Limb (tissue), 2 donors: ENCODE results near the gene LPCAT2.
A peak's percentile ranks its signal among the peaks of the same experiment; 100 is the strongest.

ENCODE experiments used
- DNase-seq, 2 donors: peaks; one replicate each; pipeline ENCODE4 v3.0.0-alpha.2; 2016; ENCODE audit errors: extremely low spot score in 2 of 2

Gene LPCAT2

GRCh38 chr16:55501549-55502322 lies 7.1 kb upstream of the LPCAT2 start:
- peak in 1 of 2 donors; percentile 34 for DNase-seq

DNA sequence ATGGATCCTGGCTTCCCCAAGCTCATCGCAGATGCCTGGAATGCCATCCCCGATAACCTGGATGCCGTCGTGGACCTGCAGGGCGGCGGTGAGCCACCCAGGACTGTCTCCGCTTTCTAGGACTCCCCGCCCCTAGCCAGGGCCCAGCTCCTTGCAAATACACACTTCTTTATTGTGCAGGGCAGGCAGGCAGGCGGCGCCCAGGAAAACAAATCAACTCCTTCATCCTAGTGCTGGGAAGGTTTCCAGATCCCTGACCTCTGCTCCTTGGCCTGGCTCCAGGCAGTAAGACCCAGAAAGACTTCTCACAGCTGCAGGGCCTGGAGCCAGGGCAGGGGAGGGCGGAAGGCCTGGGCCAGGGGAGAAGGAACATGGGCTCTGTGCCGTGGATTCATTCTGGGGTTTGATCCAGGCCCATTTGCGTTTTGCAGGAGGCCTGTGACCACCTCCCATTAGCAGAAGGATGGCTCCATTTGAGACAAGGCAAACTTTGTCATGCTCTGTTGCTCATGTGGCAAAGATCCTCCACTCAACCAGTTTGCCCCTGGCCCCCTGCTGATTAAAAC lies 6.0 kb upstream of the LPCAT2 start:
- peak; percentile 83 to 85 for DNase-seq

DNA sequence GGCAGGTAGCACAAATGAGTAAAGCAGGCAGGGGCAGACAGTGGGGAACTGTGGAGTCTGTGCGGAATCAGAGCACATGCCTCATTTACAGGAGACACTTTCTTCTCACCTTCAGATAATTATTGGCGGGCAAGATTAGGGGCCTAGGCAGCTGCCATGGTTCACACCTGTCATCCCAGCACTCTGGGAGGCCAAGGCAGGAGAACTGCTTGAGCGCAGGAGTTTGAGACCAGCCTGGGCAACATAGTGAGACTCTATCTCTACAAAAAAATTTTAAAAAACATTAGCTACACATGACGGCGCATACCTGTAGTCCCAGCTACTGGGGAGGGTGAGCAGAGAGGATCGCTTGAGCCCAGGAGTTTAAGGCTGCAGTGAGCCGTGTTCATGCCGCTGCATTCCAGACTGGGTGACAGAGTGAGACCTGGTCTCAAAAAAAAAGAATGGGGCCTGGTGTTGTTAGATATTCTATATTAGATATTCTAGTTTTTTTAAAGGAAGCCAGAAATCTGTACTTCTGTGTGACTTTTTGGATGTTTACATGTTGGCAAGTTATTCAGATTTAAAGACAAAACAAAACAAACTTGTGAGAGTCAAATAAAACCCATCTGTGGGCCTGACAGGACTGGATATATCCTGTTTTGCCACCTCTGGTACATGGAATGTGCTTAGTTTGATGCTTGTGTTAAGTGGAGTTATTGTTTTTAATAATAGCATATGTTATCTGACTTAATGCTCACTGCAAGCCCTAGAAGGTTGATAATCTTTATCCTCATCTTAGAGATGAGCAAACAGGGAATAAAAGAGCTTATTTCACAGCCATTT lies 4.9 kb upstream of the LPCAT2 start:
- DNase-seq: peak in 1 of 2 donors; percentile 11

GRCh38 chr16:55505333-55506015 lies 3.4 kb upstream of the LPCAT2 start:
- DNase-seq: no peak

DNA sequence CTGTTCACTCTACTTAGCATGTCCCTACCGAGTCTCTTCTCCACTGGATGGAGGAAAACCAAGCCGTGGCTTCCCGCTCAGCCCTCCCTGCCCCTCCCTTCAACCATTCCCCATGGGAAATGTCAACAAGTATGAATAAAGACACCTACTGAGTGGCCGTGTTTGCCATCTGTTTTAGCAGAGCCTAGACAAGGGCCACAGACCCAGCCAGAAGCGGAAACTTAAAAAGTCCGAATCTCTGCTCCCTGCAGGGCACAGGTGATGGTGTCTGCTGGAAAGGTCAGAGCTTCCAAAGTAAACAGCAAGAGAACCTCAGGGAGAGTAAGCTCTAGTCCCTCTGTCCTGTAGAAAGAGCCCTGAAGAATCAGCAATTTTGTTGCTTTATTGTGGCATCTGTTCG lies 2.8 kb upstream of the LPCAT2 start:
- peak in 1 of 2 donors; percentile 9 for DNase-seq

DNA sequence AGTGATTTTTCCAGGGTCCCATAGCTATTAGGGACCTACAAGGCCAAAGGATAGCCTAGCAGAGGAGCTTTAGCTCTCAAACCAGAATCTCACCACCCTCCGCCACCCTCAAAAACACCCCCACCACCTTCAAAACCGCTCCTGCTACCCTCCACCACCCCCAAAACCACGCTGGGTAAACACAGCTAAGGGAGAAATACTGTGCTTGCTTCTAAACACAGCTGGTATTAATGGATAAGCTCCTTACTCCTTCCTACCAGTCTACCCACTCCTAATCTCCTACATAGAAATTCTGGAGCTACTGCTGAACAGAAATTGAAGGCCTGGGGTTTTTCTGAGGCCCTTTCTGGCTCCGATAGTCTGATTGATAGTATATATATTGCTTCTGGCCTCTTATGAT lies 2.2 kb upstream of the LPCAT2 start:
- DNase-seq: no peak

DNA sequence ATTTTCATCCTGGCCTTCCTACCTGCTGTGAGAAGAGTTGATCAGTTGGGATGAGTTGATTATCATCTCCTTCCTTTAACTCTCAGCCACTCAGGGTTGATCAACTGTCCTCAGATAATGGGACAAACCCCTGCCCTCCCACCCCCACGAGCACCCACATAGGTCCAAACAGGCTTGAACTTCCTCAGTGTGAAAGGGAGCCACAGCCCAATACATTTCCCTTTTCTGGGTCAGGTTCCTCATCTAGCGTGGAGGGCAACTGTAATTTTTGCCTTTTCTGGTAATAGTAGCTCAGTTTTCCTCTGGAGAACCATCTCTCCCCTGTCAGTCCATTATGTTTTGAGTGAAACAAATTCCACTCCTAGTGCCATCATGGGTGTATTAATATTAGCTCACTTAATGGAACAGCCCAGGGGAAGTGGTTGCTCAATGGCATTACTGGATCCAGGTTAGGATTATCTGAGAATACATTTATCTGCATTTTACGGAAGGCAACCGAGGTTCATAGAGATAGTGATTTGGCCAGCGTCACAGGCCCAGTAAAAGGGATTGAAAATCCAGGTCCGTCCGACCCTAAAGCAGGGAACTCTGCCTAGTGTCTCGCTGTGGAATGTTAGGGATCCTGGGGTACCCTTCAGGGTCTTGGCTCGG lies 476 bp upstream of the LPCAT2 start:
- no peak for DNase-seq

DNA sequence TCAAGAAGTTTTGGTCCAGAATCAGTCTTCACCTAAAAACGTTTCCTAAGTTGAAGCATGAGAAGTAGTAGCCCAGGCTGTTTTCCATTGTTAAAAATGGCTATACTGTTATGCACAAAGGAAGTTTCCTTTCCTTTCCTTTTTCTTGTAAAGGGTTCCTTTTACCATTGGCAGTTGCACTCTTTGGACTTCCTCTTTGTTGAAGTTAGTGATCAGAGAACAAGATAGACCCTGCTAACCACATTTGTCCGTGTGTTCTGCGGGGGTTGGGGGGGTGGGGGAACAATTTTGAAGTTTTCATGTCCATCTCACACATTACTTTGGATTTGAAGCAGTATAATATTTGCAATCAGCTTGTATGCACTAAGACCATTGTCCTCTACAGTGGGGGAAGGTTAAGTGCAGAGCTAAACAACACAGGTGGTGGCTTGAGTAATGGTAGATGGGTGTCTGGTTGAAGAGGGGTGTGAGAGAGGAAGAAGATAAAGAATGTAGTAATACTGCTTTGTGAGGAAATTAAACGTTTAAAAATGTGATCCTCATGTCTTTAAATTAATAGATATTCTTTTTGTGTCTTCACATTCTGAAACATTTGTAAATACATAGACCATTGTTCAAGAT lies 1.4 kb downstream of the LPCAT2 start:
- DNase-seq: no peak

DNA sequence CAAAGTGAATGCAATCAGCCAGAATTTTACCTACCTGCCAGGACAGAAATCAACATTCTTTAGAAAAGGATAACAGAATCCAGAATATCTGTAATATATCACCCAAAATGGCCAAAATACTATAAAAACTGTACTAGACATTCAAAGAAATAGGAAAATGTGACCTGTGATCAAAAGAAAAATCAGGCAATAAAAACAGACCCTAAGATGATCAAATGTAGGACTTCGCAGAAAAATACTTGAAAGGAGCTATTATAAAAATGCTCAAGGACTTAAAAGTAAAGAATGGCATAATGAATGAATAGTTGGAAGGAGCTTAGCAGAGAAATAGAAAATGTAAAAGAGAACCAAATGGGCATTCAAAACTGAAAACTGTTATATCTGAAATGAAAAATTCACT lies 4.1 kb downstream of the LPCAT2 start:
- DNase-seq: no peak

DNA sequence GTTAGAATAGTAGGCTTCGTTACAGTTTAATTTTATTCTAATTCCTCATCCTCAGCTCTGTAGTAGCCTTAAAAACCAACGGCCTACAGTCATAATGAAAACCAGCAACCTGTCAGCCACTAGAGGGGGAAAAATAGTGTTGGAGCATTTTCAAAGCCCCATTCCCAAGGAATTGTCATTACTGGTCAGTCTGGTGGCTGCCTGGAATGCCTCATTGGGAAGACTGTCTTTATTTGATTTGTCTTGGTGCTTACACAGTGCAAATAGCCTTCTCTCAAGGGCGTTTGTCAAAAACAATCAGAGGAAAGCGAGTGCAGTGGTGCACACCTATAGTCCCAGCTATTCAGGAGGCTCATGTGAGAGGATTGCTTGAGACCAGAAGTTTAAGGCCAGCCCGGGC lies 4.7 kb downstream of the LPCAT2 start:
- DNase-seq: no peak

DNA sequence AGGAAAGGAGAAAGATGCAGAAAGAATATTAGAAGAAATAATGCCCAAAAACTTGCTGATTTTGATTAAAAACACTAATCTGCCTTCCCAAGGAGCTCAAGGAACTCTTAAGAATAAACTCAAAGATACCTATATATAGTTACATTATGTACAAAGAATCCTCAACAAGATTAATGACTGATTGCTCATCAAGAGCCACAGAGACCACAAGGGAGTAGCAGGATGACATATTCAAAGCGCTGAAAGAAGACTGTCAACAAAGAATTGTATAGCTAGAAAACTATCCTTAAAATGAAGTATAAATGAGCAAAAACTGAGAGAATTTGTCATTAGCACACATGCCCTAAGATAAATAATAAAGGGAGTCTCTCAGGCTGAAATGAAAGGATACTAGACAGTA lies 6.2 kb downstream of the LPCAT2 start:
- DNase-seq: no peak

DNA sequence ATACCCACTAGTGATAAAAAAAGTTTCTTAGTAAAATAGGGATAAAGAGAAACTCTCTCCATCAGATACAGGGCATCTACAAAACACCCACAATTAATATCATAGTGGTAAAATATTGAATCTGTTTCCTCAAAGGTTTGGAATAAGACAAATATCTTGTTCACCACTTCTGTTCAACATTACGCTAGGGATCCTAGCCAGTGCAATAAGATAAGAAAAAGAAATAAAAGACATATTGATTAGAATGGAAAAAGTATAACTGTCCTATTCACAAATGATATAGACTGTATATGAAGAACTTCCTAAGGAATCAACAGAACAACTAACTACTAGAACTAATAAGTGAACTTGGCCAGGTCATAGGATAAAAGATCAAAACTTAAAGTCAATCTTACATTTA lies 12.9 kb downstream of the LPCAT2 start:
- no peak for DNase-seq

GRCh38 chr16:55526441-55526840 lies 17.6 kb downstream of the LPCAT2 start:
- no peak for DNase-seq

DNA sequence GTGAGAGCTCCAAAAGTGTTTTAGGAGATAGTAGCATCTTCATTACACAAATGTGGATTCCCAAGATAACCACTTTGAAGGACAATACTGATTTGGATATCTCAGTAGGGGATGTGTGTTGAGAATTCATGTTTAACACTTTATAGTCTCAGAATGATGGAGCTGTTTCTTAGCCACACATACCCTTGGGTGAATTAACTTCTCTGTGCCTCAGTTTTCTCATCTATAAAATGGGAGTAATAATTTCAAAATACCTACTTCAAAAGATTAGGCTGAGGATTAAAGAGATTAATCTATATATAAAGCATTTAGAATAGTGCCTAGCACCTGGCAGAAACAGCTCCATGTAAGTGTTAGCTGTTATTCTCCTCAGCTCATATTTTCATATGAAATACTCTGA lies 19.0 kb downstream of the LPCAT2 start:
- DNase-seq: no peak

- peak in 1 of 2 donors; percentile 35 for DNase-seq
Measured at GRCh38 chr16:55529018-55529417, 20.1 kb downstream of the LPCAT2 start.

DNA sequence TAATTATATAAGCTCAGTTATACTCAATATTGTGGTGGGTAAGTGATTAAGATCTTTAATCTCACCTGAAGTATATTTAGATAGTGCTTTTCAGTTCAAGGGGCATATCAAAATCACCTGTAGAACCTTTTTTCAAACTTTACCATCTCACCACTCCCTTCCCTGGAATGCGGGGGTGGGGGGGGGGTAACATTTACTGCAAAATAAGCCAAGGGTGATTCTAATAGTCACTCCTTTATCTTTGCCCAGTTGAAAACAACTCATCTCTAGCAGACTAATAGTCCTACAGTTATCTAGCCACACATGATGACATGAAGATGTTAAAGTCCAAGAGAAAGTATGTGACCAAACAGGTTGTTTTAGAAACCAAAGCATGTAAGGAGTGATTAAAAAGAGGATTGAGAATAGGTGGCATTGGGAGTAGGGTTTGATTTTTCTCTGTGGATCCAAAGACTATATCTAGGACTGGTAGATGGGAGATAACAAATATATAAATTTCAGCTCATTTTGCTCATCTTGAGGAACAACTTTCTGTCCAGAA lies 21.5 kb downstream of the LPCAT2 start:
- DNase-seq: no peak

DNA sequence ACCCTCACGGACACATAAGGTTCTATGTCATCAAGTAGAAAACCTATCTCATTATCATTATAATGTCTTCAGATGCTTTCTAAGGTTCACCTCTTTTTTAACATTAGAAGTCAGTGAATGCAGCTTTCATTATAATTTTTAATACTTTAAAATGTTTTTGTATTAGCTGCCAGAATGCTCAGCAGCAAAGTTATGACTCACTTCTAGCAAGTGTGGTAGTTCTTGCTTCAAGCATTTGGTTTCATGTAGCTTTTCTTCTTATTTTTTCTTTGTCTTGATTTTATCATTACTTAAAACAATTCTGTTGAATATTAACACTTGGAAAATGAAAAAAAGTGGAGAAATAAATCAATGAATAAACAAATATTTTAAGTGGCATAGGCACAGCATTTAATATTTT lies 23.4 kb downstream of the LPCAT2 start:
- no peak for DNase-seq

DNA sequence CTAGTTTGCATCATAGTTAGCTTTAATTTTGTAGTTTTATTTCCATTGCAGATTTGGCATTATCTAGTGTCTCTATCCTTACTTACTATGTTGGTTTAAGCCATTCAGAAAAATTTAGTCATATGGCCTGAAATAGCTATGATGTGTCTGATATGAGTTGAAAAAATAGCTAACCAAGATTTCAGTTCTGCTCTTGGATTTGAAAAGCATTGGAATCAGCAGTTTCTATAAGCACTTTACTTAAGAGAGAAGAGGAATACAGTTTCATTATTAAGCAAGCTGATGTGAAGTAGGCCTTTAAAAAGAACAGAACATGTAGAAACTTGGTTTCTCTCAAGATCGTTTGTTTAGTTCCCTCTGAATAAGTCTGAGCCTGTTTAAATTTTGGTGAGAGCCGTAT lies 25.9 kb downstream of the LPCAT2 start:
- no peak for DNase-seq

GRCh38 chr16:55539049-55539448 lies 30.2 kb downstream of the LPCAT2 start:
- DNase-seq: no peak

DNA sequence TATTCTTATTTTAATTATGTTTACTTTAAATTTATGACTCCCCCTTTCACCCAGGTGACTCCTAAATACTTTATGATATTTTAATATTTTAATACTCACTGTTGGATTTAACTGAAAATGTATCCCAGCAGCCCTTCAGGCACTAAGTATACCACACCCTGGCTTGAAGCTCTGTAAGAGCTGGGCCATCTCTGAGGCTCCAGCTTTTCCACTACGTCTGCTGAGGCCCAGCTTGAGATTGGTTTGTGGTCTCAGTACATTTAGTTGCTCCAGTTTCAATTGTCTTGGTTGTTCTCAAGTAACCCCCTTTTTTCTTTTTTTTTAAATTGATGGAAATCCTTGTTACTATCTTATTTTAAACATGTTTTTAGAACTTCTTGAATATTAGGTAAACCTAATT lies 30.6 kb downstream of the LPCAT2 start:
- DNase-seq: no peak

- no peak for DNase-seq
Measured at GRCh38 chr16:55540221-55540620, 31.3 kb downstream of the LPCAT2 start.
